ENCODE results near the gene NCS1.

NCS1 gene

GRCh38 chr9:130149031-130149430 lies 23.2 kb upstream of the NCS1 start:
- no peak for DNase-seq

GRCh38 chr9:130149654-130150286 lies 22.4 kb upstream of the NCS1 start:
- no peak for DNase-seq

GRCh38 chr9:130150779-130151382 lies 21.3 kb upstream of the NCS1 start:
- no peak for DNase-seq

GRCh38 chr9:130154816-130155215 lies 17.4 kb upstream of the NCS1 start:
- no peak for DNase-seq

DNA sequence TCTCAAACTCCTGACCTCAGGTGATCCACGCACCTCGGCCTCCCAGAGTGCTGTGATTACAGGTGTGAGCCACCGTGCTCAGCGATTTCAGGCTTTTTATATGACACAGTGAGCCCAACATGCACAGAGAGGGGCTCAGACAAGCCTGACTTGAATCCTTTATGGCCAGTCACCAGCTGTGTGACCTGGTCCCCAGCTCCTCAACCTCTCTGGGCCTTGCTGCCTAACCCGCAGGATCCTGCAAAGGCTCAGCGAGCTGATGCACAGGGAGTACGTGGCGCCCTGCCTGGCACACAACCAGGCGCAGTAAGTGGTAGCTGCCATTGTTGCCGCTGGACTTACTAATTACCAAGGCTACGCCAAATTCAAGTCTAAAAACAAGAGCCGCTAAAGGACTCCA lies 16.6 kb upstream of the NCS1 start:
- no peak for DNase-seq

- no peak for DNase-seq
Measured at GRCh38 chr9:130156672-130157071, 15.5 kb upstream of the NCS1 start.

- no peak for DNase-seq
Measured at GRCh38 chr9:130157079-130157478, 15.1 kb upstream of the NCS1 start.

- DNase-seq = no peak
Measured at GRCh38 chr9:130158001-130158400, 14.2 kb upstream of the NCS1 start.

GRCh38 chr9:130159057-130159456 lies 13.1 kb upstream of the NCS1 start:
- DNase-seq = no peak

DNA sequence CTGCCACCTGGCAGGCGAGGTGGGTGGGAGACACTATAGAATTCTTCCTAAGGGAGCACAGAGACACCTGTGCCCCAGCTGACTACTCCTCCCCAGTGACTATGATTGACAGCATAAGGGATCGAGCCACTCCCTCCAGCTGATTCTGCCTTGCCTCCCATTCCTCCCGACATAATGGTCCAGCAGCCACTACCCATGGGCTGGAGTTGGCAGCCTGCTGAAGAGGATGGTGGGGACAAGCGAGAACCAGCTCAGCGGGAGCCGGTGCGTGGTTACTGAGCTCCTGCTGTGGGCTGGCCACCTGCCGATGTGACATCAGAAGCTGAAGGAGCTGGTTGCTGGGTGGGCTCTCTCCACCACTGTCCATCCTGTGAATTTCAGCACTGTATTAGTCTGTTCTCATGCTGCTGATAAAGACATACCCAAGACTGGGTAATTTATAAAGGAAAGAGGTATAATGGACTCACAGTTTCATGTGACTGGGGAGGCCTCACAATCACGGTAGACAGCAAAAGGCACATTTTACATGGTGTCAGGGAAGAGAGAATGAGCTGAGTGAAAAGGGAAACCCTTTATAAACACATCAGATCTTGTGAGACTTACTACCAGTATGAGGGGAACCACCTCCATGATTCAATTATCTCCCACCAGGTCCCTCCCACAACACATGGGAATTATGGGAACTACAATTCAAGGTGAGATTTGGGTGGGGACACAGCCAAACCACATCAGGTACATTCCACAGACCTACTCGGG lies 12.1 kb upstream of the NCS1 start:
- no peak for DNase-seq

- DNase-seq = no peak
Measured at GRCh38 chr9:130160862-130161470, 11.2 kb upstream of the NCS1 start.

GRCh38 chr9:130165579-130165978 lies 6.6 kb upstream of the NCS1 start:
- DNase-seq = no peak

- DNase-seq = no peak
Measured at GRCh38 chr9:130166399-130166798, 5.8 kb upstream of the NCS1 start.

DNA sequence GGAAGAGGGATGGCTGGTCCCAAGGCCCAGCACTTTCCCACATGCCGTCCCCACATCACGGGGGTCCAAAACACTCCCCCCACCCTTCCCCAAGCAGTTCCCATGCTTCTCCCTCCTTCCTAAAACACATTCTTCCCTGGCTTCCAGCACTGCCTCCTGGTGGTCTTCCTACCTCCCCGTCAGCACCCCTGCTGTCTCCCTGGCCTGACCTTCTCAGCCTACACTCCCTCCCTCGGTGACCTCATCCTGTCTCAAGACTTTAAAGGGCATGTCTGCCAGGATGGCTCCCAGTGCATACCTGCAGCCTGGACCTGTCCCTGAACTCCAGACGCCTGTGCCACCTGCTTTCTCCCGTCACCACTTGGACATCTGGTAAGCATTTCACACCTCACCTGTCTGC lies 4.3 kb upstream of the NCS1 start:
- DNase-seq = no peak

GRCh38 chr9:130171226-130172148 lies 717 bp upstream of the NCS1 start:
- no peak for DNase-seq

DNA sequence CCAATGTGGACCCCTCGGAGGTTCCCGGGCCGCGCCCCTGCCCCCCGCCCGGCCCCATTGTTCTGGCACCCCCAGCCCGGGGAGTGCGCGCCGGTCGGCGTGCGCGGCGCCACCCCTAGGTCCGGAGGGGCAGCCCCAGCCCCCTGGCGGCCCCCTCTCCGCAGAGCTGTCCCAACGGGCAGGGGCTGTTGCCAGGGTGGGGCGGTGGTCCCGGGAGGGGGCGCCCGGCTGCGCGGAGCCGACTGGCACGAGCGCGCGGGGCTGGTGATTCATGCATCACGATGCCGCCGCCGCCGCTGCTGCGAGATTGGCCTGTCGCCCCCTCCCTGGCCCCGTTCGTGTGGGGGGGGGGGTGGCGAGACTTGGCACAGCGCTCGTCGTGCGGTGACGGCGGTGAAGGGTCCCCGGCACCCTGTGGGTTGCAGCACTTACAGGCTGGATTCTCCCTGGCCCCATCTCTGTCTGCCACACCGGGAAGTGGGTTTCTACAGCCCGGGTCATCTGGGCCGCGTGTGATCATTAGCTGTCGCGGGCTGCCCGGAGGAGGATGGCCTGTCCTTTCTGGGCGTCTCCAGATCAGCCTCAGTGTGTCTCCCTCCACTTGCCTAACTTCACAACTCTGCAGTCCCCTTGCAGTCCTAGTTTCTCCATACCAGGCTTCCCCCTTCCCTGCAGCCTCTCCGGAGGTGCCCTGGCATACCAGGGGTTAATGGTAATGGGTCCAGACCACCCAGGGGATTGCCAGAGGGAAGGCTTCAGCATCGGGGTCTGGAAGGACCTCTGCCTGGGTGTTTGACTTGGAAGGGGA lies 858 bp downstream of the NCS1 start:
- DNase-seq = peak; percentile 46

DNA sequence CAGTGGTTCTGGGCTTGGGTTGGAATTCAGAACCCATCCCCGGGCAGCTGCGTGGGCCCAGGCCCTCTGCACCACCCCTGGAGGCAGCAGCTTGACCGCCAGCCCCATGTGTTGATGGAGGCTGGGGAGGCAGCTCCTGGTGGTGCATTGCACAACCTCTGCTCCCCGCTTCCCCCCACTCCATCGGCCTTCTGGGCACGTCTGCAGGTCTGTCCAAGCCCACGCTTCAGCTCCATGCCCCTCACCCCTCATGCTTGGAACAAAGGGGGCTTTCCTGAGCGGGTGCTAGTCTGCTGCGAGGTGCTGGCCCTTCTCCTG lies 1.4 kb downstream of the NCS1 start:
- no peak for DNase-seq

DNA sequence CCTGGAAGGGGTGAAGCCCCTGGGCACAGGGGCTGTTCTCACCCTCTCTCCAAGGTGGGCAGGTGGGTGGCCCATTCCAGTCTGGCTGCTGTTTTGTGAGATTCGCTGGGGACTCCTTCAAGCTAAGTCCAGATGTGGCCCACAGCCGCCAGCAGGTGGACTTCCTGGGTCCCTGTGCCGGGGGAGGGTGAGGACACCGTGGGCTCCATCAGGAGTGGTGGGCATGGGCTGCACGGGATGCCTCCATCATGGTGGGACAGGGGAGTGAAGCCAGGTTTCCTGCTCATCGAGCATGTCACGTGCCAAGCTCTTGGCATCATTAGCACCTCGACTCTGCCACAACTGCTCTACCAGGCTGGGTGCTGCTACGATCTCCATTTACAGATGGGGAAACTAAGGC lies 1.8 kb downstream of the NCS1 start:
- DNase-seq = no peak

DNA sequence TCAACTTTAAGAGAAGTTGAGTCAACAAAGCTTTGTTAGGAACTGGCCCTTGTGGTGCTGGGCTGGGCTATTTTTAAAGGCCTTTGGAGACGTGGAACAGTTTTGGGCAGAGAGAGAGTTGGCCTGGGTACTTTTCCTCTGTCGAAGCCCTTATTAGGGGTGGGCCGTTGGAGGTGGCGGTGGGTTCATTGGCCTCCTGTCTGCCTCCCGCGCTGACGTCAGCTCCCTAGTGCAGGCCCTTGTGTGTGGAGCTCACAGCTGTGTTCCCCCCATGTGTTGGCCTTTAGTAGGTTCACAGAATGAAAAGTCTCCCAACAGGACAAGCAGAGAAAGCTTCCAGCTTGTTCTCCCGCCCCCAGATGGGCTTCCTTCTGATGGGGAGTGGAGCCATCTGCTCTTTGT lies 2.7 kb downstream of the NCS1 start:
- no peak for DNase-seq

GRCh38 chr9:130175355-130175754 lies 3.2 kb downstream of the NCS1 start:
- DNase-seq = no peak

GRCh38 chr9:130176760-130177159 lies 4.6 kb downstream of the NCS1 start:
- no peak for DNase-seq

Measured in stimulated activated CD4-positive, alpha-beta T cell treated with anti-CD3 and anti-CD28 coated beads, Interleukin-12 subunit alpha, Interleukin-12 subunit beta, amount 100 ng/mL, for 4 hours (primary cell).